Chondrocyte (in vitro differentiated cells): ENCODE measurements around the gene GUK1. TPM values are rescaled to one million over a fixed set of nuclear protein-coding genes. Genes with fewer than 3 reads are reported as not detected.

Source experiments
- DNase-seq: peaks from one replicate; pipeline ENCODE4 v3.0.0; 2021; ENCODE audit warnings: mixed read lengths, low spot score
- H3K27ac Mint-ChIP-seq: one replicate; pipeline ENCODE4 v1.8.0; 2021; ENCODE audit warnings: mild to moderate bottlenecking, moderate library complexity, mixed read lengths; ENCODE audit not compliant: unreplicated experiment
- H3K27me3 Mint-ChIP-seq: 2 replicates; pipeline ENCODE4 v1.8.0; 2021; ENCODE audit warnings: low read depth, mixed read lengths
- H3K36me3 Mint-ChIP-seq: 2 replicates; pipeline ENCODE4 v1.8.0; 2021; ENCODE audit warnings: low read depth, mixed read lengths
- H3K4me1 Mint-ChIP-seq: 2 replicates; pipeline ENCODE4 v1.8.0; 2021; ENCODE audit warnings: low read depth, mild to moderate bottlenecking, mixed read lengths
- H3K4me3 Mint-ChIP-seq: one replicate; pipeline ENCODE4 v1.8.0; 2021; ENCODE audit warnings: mild to moderate bottlenecking, moderate library complexity, mixed read lengths; ENCODE audit not compliant: unreplicated experiment
- H3K9me3 Mint-ChIP-seq: 2 replicates; pipeline ENCODE4 v1.8.0; 2021; ENCODE audit warnings: low read depth, mixed read lengths
- total RNA-seq: library from RNA; stranded (reverse); gene quantifications from 3 replicates; pipeline ENCODE4 v1.2.1, GENCODE V29; 2021
- TF ChIP-seq, protein P1 (sequence below): fragments of 200-600 bp; sonication (generic); IDR thresholded peaks from 2 replicates; pipeline ENCODE4 v1.5.0; 2021; ENCODE audit warnings: antibody characterized with exemption, mild to moderate bottlenecking, moderate library complexity

GUK1 gene
- total RNA-seq, 1 donor from 2014 or later: 196 TPM

DNA sequence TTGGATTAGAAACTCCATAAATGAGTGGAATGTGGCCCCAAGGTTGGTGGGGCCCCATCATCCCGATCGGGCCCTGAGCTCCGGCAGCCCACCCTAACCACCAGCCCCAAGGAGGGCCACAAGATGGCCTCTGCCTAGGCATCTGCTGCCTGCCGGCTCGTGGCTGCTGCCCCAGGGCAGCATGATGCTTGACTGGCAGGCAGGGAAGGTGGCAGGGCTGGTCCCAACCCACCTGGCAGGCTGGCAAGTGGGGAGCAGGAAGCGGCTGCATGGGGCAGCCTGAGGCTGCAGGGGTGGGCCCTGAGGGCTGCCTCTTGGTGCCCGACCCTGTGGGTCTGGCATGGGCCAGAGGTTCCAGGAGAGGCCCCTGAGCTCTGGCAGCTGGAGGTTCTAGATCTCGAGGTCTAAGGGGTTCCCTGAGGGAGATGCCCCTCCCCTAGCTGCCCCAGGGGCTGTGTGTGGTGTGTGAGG is 8.9 kb downstream of the GUK1 start:
- H3K9me3 Mint-ChIP-seq: no peaks in the 10 kb centered on the region
- no peaks in the 10 kb centered on the region for H3K36me3 Mint-ChIP-seq
- no peaks in the 10 kb centered on the region for H3K27me3 Mint-ChIP-seq
- TF ChIP-seq, protein P1, sequence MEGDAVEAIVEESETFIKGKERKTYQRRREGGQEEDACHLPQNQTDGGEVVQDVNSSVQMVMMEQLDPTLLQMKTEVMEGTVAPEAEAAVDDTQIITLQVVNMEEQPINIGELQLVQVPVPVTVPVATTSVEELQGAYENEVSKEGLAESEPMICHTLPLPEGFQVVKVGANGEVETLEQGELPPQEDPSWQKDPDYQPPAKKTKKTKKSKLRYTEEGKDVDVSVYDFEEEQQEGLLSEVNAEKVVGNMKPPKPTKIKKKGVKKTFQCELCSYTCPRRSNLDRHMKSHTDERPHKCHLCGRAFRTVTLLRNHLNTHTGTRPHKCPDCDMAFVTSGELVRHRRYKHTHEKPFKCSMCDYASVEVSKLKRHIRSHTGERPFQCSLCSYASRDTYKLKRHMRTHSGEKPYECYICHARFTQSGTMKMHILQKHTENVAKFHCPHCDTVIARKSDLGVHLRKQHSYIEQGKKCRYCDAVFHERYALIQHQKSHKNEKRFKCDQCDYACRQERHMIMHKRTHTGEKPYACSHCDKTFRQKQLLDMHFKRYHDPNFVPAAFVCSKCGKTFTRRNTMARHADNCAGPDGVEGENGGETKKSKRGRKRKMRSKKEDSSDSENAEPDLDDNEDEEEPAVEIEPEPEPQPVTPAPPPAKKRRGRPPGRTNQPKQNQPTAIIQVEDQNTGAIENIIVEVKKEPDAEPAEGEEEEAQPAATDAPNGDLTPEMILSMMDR: no peak
- peaks cover under 1% of the 10 kb centered on the region for H3K4me1 Mint-ChIP-seq
- no peak overlapping the region for H3K27ac Mint-ChIP-seq
- DNase-seq: no peak
- no peak overlapping the region for H3K4me3 Mint-ChIP-seq

DNA sequence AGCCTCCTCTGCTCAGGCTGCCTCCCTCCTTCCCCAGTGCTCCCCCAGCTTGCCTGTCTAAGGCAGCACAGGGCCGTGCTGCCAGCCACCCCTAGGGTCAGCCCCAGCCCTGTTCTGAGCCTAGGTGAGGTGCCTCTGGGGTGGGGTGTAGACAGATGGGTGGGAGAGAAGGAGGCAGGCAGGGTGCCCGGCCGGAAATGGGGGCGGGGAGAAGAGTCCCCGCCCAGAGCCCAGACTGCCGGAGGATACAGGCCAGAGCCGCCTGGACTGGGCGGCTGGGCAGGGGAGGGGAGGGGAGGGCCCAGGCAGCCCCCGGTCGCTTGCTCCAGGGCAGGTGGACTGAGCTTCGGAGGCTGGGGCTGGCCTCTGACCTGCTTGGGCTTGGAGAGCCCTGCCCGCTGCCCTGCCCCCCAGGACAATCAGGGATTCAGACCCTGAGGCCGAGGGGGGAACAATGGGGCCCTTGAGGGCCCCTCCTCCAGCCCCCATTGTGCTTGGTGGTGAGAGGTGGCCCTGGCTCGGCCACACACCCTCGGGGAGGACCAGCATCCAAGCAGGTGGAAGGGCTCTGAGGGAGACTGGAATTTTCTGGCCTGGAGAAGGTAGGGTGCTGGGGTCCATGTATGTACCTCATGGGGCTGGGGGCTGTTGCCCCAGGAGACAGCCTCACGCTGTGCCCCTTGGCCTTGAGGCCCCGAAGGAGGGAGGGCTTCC is 9.5 kb downstream of the GUK1 start, which contains the start of gene GJC2:
GJC2 (plus strand) TSS at position 525 of the 714 bp plus-strand sequence. CDS start 7,829 bp downstream, outside the sequence.
- Mint-ChIP-seq H3K27ac (no peak within 1 kb of the TSS), H3K4me1 (no peaks in the 10 kb centered on the region), H3K36me3 (no peaks in the 10 kb centered on the region), H3K27me3 (no peaks in the 10 kb centered on the region), H3K9me3 (no peaks in the 10 kb centered on the region), H3K4me3 (no peak within 1 kb of the TSS)
- TF ChIP-seq, protein P1: no peak
- DNase-seq: no peak

DNA sequence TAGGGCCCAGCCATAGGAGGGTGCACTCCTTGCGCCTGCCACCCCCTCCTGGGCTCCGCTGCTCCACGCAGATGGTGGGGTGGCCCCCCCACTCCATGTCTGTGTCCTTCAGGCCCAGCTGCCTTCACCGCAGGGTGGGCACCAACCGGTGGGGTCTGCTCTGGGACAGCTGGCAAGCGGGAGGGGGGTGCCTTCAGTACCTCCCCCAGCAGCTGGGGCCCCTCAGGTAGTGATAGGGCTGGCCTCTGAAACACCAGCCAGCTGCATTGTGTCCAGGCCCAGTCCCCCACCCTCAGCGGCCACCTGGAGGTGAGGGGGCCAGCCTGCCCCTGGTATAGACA is 10.0 kb downstream of the GUK1 start:
- TF ChIP-seq, protein P1: no peak
- H3K4me1 Mint-ChIP-seq: no peaks in the 10 kb centered on the region
- peak; percentile 90 for DNase-seq
- H3K27me3 Mint-ChIP-seq: no peaks in the 10 kb centered on the region
- H3K27ac Mint-ChIP-seq: no peak overlapping the region
- no peaks in the 10 kb centered on the region for H3K36me3 Mint-ChIP-seq
- H3K4me3 Mint-ChIP-seq: no peak overlapping the region
- H3K9me3 Mint-ChIP-seq: no peaks in the 10 kb centered on the region

DNA sequence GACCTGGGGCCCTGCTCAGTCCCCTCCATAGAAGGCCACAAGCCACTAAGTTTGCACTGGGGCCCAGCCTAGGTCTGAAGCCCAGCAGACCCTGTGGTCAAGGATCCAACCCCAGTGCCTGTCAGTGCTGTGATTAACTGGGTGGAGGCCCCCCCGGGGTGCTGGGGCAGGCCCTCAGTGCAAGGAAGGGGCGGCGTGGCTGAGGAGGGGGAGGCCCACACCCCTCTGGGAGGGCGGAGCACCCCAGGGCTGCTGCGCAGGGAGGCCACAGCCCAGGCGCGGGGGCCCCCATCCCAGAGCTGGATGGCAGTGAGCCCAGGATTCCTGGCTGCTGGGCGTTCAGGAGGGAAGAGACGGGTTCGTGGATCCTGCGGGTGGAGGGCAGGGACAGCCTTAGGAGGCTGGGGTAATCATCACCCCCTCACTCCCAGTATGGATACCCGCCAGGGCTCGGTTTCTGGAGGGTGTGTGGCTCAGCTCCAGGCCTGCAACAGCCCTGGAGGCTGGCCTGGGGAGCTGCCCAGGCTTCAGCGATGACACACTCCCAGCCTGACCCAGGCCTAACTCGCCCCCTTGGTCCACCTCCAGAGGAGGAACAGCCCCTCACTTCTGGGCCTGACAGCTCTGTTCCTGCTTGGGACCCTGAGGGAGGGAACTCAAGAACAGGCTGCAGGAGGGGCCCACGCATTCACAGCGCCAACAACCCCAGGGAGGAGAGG is 10.5 kb downstream of the GUK1 start:
- Mint-ChIP-seq H3K27me3 (no peaks in the 10 kb centered on the region), H3K27ac (no peak overlapping the region), H3K36me3 (no peaks in the 10 kb centered on the region), H3K9me3 (no peaks in the 10 kb centered on the region), H3K4me1 (no peaks in the 10 kb centered on the region), H3K4me3 (no peak overlapping the region)
- TF ChIP-seq, protein P1: no peak
- no peak for DNase-seq

DNA sequence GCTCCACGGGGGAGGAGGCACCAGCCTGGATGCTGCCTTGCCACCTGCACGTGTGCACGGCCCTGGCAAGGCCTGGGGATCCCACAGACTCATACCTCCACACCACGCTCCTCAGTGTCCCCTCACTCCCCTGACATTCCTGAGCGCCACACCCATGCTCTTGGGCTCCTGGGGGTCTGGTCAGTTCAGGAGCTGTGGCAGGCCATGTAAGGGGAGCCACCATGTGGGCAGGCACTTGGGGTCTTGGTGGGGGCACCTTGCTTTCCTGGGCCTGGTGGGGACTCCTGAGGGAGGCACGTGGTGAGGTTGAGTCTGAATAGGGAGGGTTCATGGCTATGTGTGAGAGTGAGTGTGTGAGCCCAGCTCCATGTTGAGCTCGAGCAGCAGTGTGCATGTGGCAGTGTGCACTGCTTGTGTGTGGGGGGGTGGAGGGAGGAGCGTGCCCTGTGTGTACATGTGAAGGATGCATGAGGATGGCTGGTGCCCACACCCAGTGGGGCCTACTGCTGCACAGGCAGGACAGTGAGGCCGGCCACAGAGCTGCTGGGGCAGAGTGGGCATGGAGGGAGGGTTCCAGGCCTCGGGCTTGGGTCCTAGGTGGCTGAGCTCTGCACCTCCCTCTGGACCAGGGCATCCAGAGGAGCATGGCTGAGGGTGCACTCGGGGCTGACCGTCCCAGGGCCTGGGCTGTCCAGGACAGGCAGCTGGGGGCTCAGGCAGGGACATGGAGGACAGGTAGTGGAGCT is 11.3 kb downstream of the GUK1 start:
- Mint-ChIP-seq H3K9me3 (no peaks in the 10 kb centered on the region), H3K27ac (no peak overlapping the region), H3K4me3 (no peak overlapping the region), H3K27me3 (no peaks in the 10 kb centered on the region), H3K4me1 (no peaks in the 10 kb centered on the region), H3K36me3 (no peaks in the 10 kb centered on the region)
- TF ChIP-seq, protein P1: no peak
- no peak for DNase-seq
